DOHH2 (cell line): ENCODE data around the gene AMER3.

ENCODE experiments used
- H3F3A ChIP-seq: fragments of 200-600 bp; sonication (generic), shearing (Covaris generic); 2 replicates; pipeline ENCODE4 v1.6.0; 2016; ENCODE audit warnings: antibody characterized with exemption, mild to moderate bottlenecking; ENCODE audit not compliant: control insufficient read depth, insufficient read depth
- H3K27ac ChIP-seq: fragments of 200-600 bp; sonication (generic); 2 replicates; pipeline ENCODE4 v1.5.1; 2014; ENCODE audit warnings: low read depth, mild to moderate bottlenecking, low read length, moderate library complexity
- H3K27me3 ChIP-seq: fragments of 200-600 bp; sonication (generic); 2 replicates; pipeline ENCODE4 v1.6.1; 2014; ENCODE audit warnings: mild to moderate bottlenecking, low read length, mixed read lengths; ENCODE audit not compliant: control insufficient read depth
- H3K36me3 ChIP-seq: fragments of 200-600 bp; sonication (generic); 2 replicates; pipeline ENCODE4 v1.6.1; 2014; ENCODE audit warnings: mild to moderate bottlenecking, low read length, moderate library complexity, mixed read lengths; ENCODE audit not compliant: control insufficient read depth
- H3K4me1 ChIP-seq: fragments of 200-600 bp; sonication (generic); 2 replicates; pipeline ENCODE4 v1.6.1; 2014; ENCODE audit warnings: mild to moderate bottlenecking, low read length, mixed read lengths; ENCODE audit not compliant: control insufficient read depth
- H3K4me2 ChIP-seq: fragments of 200-600 bp; sonication (generic); 2 replicates; pipeline ENCODE4 v1.6.0; 2014; ENCODE audit warnings: mild to moderate bottlenecking, low read length, moderate library complexity
- H3K4me3 ChIP-seq: fragments of 200-600 bp; sonication (generic); 2 replicates; pipeline ENCODE4 v1.5.1; 2014; ENCODE audit warnings: mild to moderate bottlenecking, low read length, mixed read lengths
- H3K79me2 ChIP-seq: fragments of 200-600 bp; sonication (generic); 2 replicates; pipeline ENCODE4 v1.6.1; 2014; ENCODE audit warnings: mild to moderate bottlenecking, low read length, mixed read lengths; ENCODE audit not compliant: control insufficient read depth
- H3K9me2 ChIP-seq: fragments of 200-600 bp; sonication (generic); replicated peaks from 2 replicates; pipeline ENCODE4 v1.6.1; 2014; ENCODE audit warnings: mild to moderate bottlenecking, low read length, mixed read lengths; ENCODE audit not compliant: control insufficient read depth
- H3K9me3 ChIP-seq: fragments of 200-600 bp; sonication (generic); 2 replicates; pipeline ENCODE4 v1.6.1; 2014; ENCODE audit warnings: antibody characterized with exemption, low read length, mixed read lengths; ENCODE audit not compliant: control insufficient read depth, insufficient read depth
- H4K20me1 ChIP-seq: fragments of 200-600 bp; sonication (generic); 2 replicates; pipeline ENCODE4 v1.6.0; 2014; ENCODE audit warnings: low read depth, mild to moderate bottlenecking, antibody characterized with exemption, low read length, moderate library complexity; ENCODE audit not compliant: control insufficient read depth, insufficient read depth
- CTCF ChIP-seq: fragments of 200-600 bp; sonication (generic); IDR thresholded peaks from one replicate; pipeline ENCODE4 v1.5.1; 2014; ENCODE audit warnings: antibody characterized with exemption, mild to moderate bottlenecking, low read depth, low read length; ENCODE audit not compliant: poor library complexity, severe bottlenecking
- EZH2phosphoT487 ChIP-seq: fragments of 200-600 bp; sonication (generic); IDR thresholded peaks from 2 replicates; pipeline ENCODE4 v1.6.1; 2017; ENCODE audit warnings: borderline replicate concordance, mild to moderate bottlenecking, antibody characterized with exemption, low read length, moderate library complexity, mixed read lengths

AMER3 gene

GRCh38 chr2:130767408-130767775 is 12.1 kb downstream of the AMER3 start:
- no peaks in the 10 kb centered on the region for H3K9me3 ChIP-seq
- no peaks in the 10 kb centered on the region for H4K20me1 ChIP-seq
- no peaks in the 10 kb centered on the region for H3K27me3 ChIP-seq
- no peak for TF ChIP-seq EZH2phosphoT487
- H3K4me3 ChIP-seq: no peak overlapping the region
- H3F3A ChIP-seq: no peaks in the 10 kb centered on the region
- H3K9me2 ChIP-seq: no peaks in the 10 kb centered on the region
- no peaks in the 10 kb centered on the region for H3K36me3 ChIP-seq
- H3K4me2 ChIP-seq: no peak overlapping the region
- H3K27ac ChIP-seq: no peak overlapping the region
- no peaks in the 10 kb centered on the region for H3K79me2 ChIP-seq
- no peaks in the 10 kb centered on the region for H3K4me1 ChIP-seq

GRCh38 chr2:130768191-130768855 is 13.0 kb downstream of the AMER3 start:
- no peaks in the 10 kb centered on the region for H3F3A ChIP-seq
- no peaks in the 10 kb centered on the region for H3K9me3 ChIP-seq
- no peaks in the 10 kb centered on the region for H3K27me3 ChIP-seq
- H3K27ac ChIP-seq: no peak overlapping the region
- H4K20me1 ChIP-seq: no peaks in the 10 kb centered on the region
- no peak overlapping the region for H3K4me3 ChIP-seq
- no peaks in the 10 kb centered on the region for H3K4me1 ChIP-seq
- no peaks in the 10 kb centered on the region for H3K9me2 ChIP-seq
- no peaks in the 10 kb centered on the region for H3K79me2 ChIP-seq
- H3K4me2 ChIP-seq: no peak overlapping the region
- TF ChIP-seq CTCF (peak; percentile 47), EZH2phosphoT487 (no peak)
- no peaks in the 10 kb centered on the region for H3K36me3 ChIP-seq

GRCh38 chr2:130769343-130769907 is 14.1 kb downstream of the AMER3 start:
- Histone ChIP-seq H3F3A (no peaks in the 10 kb centered on the region), H3K79me2 (no peaks in the 10 kb centered on the region), H4K20me1 (no peaks in the 10 kb centered on the region), H3K4me3 (no peak overlapping the region), H3K9me3 (no peaks in the 10 kb centered on the region), H3K9me2 (no peaks in the 10 kb centered on the region), H3K4me1 (no peaks in the 10 kb centered on the region), H3K27ac (no peak overlapping the region), H3K27me3 (no peaks in the 10 kb centered on the region), H3K4me2 (no peak overlapping the region), H3K36me3 (no peaks in the 10 kb centered on the region)
- no peak for TF ChIP-seq CTCF
- no peak for TF ChIP-seq EZH2phosphoT487

- Histone ChIP-seq H3K79me2 (no peaks in the 10 kb centered on the region), H3K27me3 (no peaks in the 10 kb centered on the region), H3K9me3 (no peaks in the 10 kb centered on the region), H3K4me1 (no peaks in the 10 kb centered on the region), H3K4me2 (no peak overlapping the region), H3K9me2 (no peaks in the 10 kb centered on the region), H3K27ac (no peak overlapping the region), H4K20me1 (no peaks in the 10 kb centered on the region), H3F3A (no peaks in the 10 kb centered on the region), H3K36me3 (no peaks in the 10 kb centered on the region), H3K4me3 (no peak overlapping the region)
- TF ChIP-seq CTCF (no peak), EZH2phosphoT487 (no peak)
Observed at GRCh38 chr2:130776550-130776949, 21.2 kb downstream of the AMER3 start.
